ENCODE results near the gene UNC79. TPM values are rescaled to one million over a fixed set of nuclear protein-coding genes. Genes with fewer than 3 reads are reported as not detected.

Gene UNC79
- total and polyA plus RNA-seq, 10 of the 15 experiments (the other 5 are each of a cell fraction or from before 2014, with no cell fraction given), result 0.04 to 0.29 (median 0.14) TPM

DNA sequence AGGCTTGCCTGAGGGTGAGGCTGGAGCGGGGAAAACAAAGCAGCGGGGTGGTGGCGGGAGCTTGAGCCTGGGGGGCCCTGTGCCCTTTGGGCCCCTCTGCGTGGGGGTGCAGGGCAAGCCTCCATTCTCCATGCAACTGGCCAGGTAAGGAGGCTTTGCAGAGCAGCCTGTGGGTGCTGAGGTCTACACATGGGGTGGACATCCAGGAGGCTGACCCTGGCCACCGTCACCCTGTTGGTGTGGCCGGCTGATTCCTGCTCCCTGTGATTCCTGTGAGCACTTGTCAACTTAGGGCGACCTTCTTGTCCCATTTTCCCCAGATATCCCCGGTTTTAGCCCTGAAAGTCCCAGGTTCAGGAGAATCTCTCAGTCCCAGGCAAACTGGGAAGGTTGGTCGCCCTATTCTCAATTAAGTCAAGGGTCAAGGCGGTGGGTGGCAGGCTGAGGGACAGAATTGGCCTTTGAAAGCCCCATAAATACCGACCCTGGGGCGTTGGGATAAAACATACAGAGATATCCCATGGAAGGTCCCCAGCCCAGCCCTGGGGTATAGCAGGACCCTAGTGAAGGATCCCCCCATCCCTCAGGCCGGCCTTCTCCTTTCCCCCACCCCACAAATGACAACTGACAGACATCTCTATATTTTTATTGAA is 287.1 kb downstream of the UNC79 start:
- Histone ChIP-seq H3K4me1 (ENCODE audit: control insufficient read depth, insufficient read depth, low read length) (no peaks in the 10 kb centered on the region), H3K4me3 (no peak overlapping the region), H3K9ac (ENCODE audit: control insufficient read depth, insufficient read depth, low read length) (no peak overlapping the region), H3K79me2 (ENCODE audit: control insufficient read depth, insufficient read depth, low read length) (no peaks in the 10 kb centered on the region), H3K27ac (ENCODE audit: control insufficient read depth, insufficient read depth) (no peak overlapping the region), H2AFZ (ENCODE audit: control insufficient read depth, low read depth, low read length) (no peak overlapping the region), H4K20me1 (ENCODE audit: control insufficient read depth, insufficient read depth) (no peaks in the 10 kb centered on the region), H3K36me3 (ENCODE audit: control insufficient read depth in 2 of 2, insufficient read depth in 2 of 2, low read length in 1 of 2) (no peaks in the 10 kb centered on the region), H3K4me2 (ENCODE audit: control insufficient read depth, insufficient read depth) (no peak overlapping the region), H3K9me3 (replicated peaks; ENCODE audit: control insufficient read depth, insufficient read depth, low read length) (no peaks in the 10 kb centered on the region), H3K27me3 (replicated peaks in 1 of 2; ENCODE audit: control insufficient read depth in 2 of 2, insufficient read depth in 2 of 2, low read length in 1 of 2) (peaks cover 0 to 2% of the 10 kb centered on the region in 2 experiments; a peak in 1 of 4 replicates)
- BruUV-seq (replicated peaks), result no TSS peak
- ChIA-PET POLR2A (no interaction called here), CTCF (no interaction called here), SMC1A (ENCODE audit: uncharacterized antibody, unreplicated experiment) (no interaction called here), RAD21 (ENCODE audit: unreplicated experiment) (no interaction called here)
- intact Hi-C loops (cut with micrococcal nuclease; ENCODE audit: unreplicated experiment), result no loop called here
- WGBS (ENCODE audit: insufficient coverage, insufficient replicate concordance, low lambda C conversion rate, missing lambda C conversion rate), result 5% methylated on average over 13 of the region's 13 CpGs
- no peak for DNase-seq (ENCODE audit: low read depth, low spot score)
- in situ Hi-C loops (cut with MboI), result no loop called here
- ATAC-seq, result no peak
- FAIRE-seq, result no peak
- TF ChIP-seq, protein P1, sequence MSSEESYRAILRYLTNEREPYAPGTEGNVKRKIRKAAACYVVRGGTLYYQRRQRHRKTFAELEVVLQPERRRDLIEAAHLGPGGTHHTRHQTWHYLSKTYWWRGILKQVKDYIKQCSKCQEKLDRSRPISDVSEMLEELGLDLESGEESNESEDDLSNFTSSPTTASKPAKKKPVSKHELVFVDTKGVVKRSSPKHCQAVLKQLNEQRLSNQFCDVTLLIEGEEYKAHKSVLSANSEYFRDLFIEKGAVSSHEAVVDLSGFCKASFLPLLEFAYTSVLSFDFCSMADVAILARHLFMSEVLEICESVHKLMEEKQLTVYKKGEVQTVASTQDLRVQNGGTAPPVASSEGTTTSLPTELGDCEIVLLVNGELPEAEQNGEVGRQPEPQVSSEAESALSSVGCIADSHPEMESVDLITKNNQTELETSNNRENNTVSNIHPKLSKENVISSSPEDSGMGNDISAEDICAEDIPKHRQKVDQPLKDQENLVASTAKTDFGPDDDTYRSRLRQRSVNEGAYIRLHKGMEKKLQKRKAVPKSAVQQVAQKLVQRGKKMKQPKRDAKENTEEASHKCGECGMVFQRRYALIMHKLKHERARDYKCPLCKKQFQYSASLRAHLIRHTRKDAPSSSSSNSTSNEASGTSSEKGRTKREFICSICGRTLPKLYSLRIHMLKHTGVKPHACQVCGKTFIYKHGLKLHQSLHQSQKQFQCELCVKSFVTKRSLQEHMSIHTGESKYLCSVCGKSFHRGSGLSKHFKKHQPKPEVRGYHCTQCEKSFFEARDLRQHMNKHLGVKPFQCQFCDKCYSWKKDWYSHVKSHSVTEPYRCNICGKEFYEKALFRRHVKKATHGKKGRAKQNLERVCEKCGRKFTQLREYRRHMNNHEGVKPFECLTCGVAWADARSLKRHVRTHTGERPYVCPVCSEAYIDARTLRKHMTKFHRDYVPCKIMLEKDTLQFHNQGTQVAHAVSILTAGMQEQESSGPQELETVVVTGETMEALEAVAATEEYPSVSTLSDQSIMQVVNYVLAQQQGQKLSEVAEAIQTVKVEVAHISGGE (CRISPR knock-in tag; IDR thresholded peaks at IDR 0.05), result no peak
- TF ChIP-seq, protein P2, sequence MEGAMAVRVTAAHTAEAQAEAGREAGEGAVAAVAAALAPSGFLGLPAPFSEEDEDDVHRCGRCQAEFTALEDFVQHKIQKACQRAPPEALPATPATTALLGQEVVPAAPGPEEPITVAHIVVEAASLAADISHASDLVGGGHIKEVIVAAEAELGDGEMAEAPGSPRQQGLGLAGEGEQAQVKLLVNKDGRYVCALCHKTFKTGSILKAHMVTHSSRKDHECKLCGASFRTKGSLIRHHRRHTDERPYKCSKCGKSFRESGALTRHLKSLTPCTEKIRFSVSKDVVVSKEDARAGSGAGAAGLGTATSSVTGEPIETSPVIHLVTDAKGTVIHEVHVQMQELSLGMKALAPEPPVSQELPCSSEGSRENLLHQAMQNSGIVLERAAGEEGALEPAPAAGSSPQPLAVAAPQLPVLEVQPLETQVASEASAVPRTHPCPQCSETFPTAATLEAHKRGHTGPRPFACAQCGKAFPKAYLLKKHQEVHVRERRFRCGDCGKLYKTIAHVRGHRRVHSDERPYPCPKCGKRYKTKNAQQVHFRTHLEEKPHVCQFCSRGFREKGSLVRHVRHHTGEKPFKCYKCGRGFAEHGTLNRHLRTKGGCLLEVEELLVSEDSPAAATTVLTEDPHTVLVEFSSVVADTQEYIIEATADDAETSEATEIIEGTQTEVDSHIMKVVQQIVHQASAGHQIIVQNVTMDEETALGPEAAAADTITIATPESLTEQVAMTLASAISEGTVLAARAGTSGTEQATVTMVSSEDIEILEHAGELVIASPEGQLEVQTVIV (IDR thresholded peaks at IDR 0.05; ENCODE audit: borderline replicate concordance, partially characterized antibody), result no peak
- TF ChIP-seq, protein P3, sequence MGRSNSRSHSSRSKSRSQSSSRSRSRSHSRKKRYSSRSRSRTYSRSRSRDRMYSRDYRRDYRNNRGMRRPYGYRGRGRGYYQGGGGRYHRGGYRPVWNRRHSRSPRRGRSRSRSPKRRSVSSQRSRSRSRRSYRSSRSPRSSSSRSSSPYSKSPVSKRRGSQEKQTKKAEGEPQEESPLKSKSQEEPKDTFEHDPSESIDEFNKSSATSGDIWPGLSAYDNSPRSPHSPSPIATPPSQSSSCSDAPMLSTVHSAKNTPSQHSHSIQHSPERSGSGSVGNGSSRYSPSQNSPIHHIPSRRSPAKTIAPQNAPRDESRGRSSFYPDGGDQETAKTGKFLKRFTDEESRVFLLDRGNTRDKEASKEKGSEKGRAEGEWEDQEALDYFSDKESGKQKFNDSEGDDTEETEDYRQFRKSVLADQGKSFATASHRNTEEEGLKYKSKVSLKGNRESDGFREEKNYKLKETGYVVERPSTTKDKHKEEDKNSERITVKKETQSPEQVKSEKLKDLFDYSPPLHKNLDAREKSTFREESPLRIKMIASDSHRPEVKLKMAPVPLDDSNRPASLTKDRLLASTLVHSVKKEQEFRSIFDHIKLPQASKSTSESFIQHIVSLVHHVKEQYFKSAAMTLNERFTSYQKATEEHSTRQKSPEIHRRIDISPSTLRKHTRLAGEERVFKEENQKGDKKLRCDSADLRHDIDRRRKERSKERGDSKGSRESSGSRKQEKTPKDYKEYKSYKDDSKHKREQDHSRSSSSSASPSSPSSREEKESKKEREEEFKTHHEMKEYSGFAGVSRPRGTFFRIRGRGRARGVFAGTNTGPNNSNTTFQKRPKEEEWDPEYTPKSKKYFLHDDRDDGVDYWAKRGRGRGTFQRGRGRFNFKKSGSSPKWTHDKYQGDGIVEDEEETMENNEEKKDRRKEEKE (IDR thresholded peaks at IDR 0.05), result no peak
- TF ChIP-seq NRF1 (conservative IDR thresholded peaks at IDR 0.05; ENCODE audit: low read depth, low read length) (no peak), NR2C2 (IDR thresholded peaks at IDR 0.05; ENCODE audit: borderline replicate concordance, control insufficient read depth, insufficient read length, low read depth) (no peak), ZNF207 (IDR thresholded peaks at IDR 0.05; ENCODE audit: borderline replicate concordance) (no peak), RELA (IDR thresholded peaks at IDR 0.05; ENCODE audit: borderline replicate concordance, partially characterized antibody) (no peak), FOXM1 (IDR thresholded peaks at IDR 0.05; ENCODE audit: low read depth, low read length) (no peak)
- TF ChIP-seq, protein P4, sequence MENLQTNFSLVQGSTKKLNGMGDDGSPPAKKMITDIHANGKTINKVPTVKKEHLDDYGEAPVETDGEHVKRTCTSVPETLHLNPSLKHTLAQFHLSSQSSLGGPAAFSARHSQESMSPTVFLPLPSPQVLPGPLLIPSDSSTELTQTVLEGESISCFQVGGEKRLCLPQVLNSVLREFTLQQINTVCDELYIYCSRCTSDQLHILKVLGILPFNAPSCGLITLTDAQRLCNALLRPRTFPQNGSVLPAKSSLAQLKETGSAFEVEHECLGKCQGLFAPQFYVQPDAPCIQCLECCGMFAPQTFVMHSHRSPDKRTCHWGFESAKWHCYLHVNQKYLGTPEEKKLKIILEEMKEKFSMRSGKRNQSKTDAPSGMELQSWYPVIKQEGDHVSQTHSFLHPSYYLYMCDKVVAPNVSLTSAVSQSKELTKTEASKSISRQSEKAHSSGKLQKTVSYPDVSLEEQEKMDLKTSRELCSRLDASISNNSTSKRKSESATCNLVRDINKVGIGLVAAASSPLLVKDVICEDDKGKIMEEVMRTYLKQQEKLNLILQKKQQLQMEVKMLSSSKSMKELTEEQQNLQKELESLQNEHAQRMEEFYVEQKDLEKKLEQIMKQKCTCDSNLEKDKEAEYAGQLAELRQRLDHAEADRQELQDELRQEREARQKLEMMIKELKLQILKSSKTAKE (IDR thresholded peaks at IDR 0.05; ENCODE audit: low read depth, poor library complexity, severe bottlenecking), result no peak
- TF ChIP-seq, protein P5, sequence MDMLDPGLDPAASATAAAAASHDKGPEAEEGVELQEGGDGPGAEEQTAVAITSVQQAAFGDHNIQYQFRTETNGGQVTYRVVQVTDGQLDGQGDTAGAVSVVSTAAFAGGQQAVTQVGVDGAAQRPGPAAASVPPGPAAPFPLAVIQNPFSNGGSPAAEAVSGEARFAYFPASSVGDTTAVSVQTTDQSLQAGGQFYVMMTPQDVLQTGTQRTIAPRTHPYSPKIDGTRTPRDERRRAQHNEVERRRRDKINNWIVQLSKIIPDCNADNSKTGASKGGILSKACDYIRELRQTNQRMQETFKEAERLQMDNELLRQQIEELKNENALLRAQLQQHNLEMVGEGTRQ (IDR thresholded peaks at IDR 0.05; ENCODE audit: borderline replicate concordance, low read depth, low read length), result no peak
